Ramos (cell line): ENCODE measurements around the gene MITF.

Source experiments
- in situ Hi-C: fragments of 300-500 bp; cut with MboI; formaldehyde crosslinking; loops from one replicate; pipeline ENCODE4 v1.14.3; 2022; ENCODE audit warnings: low sequenced_read_pairs; ENCODE audit not compliant: unreplicated experiment

The MITF gene

DNA sequence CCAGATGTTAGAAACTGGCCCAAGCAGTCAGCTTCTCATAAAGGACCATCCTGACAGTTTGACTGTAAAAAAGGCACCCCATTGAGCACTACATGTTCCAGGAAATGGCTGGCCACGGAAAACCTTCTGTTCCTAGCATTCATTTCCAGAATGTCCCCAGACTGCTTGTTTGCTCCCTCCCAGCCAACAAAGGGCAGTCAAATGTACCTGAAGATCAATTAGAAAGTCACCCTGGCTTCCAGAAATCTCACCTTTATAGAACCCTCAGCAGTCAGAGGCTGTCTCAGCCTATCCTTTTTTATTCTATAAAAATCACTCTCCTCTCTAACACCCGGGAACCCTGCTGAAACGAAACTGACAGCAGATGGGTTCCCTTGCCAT lies 259.5 kb downstream of the MITF start:
- in situ Hi-C loops, result no loop called here

GRCh38 chr3:69999140-70000027 lies 260.1 kb downstream of the MITF start, which contains the start of gene SAMMSON:
Gene SAMMSON, plus strand, starts transcription at chr3:69999733.
- in situ Hi-C loops, result no loop called here

DNA sequence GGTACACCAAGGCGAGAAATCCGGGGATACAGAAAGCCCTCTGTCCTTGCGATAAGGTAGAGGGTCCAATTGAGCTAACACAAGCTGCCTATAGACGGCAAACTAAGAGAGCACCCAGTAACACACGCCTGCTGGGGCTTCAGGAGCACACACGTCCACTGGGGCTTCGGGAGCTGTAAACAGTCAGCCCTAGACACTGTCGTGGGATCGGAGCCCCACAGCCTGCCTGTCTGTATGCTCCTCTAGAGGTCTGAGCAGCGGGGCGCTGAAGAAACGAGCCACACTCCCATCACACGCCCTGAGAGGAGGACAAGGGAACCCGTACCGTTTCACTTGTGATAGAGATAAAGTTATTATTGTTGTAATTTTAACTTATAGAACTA lies 260.8 kb downstream of the MITF start:
- in situ Hi-C loops, result no loop called here

GRCh38 chr3:70000563-70001081 lies 261.4 kb downstream of the MITF start:
- in situ Hi-C loops, result no loop called here

GRCh38 chr3:70003119-70003518 lies 263.9 kb downstream of the MITF start:
- in situ Hi-C loops, result no loop called here

GRCh38 chr3:70006089-70006488 lies 266.8 kb downstream of the MITF start:
- in situ Hi-C loops, result no loop called here

- in situ Hi-C loops, result no loop called here
Measured at GRCh38 chr3:70010346-70010745, 271.1 kb downstream of the MITF start.

DNA sequence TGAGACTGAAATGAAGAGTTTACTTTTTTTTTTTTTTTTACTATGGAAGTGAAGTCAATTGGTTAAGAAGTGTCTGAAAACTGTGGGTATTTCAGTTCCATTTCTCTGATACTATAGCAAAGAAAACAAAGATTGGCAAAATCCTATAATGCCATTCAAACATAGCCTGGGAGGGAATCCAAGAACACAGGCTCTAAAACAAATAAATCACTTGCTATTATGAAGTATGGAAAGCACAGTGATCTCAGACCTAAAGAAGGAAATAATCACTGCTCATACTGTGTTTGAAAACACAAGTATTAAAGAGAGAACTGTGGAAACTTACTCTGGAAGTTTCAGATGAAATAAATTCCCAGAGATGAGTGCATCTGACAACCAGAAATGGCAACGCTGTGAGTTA lies 272.3 kb downstream of the MITF start:
- in situ Hi-C loops, result no loop called here
